Measurements from ENCODE around the gene SUMF1.

The SUMF1 gene

DNA sequence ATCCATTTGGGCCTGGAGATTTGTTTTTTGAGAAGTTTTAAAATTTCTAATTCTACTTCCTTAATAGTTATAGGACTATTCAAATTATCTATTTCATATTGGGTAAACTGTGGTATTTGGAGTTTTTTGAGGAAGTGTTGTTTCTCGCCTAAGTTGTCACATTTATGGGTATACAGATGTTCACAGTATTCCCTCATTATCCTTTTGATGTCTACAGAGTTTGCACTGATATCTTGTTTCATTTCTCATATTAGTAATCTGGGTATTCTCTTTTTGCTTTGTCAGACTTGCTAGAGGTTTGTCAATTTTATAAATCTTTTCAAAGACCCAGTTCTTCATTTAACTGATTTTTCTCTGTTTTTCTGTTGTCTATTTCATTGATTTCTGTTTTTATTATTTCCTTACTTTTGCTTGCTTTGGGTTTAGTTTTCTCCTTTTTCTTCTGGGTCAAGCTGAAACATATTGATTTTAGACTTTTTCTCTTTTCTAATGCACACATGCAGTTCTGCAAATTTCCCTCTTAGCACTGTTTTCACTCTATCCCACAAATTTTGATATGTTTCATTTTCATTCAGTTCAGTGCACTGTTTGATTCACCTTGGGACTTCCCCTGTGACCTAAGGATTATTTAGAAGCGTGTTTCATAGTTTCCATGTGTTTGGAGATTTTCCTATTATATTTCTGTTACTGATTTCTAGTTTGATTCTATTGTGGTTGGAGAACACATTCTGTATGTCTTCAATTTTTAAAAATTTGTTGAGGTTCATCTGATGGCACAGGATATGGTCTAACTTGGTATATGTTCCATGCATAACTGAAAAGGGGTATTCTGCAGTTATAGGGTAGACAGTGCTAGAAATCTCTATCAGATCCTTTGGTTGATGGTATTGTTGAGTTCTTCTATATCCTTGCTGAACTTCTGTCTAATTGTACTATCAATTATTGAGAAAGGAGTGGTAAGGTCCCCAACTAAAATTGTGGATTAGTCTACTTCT, 79.6 kb downstream of the SUMF1 start:
- no peak for DNase-seq (ENCODE audit: low read depth)

DNA sequence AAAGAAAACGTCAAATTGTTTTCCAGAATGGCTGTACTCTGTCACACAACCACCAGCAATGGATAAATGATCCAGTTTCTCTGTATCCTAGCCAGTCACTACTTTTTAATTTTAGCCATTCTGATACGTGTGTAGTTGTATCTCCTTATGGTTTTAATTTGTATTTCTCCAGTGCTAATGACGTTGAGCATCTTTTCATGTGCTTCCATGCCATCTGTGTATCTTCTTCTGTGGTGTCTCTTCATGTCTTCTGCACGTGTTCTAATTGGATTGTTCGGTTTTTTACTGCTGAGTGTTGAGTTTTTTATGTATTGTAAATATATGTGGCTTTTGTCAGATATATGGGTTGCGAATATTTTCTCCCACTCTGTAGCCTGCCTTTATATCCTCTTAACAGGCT, 81.9 kb downstream of the SUMF1 start:
- no peak for DNase-seq (ENCODE audit: low read depth)

DNA sequence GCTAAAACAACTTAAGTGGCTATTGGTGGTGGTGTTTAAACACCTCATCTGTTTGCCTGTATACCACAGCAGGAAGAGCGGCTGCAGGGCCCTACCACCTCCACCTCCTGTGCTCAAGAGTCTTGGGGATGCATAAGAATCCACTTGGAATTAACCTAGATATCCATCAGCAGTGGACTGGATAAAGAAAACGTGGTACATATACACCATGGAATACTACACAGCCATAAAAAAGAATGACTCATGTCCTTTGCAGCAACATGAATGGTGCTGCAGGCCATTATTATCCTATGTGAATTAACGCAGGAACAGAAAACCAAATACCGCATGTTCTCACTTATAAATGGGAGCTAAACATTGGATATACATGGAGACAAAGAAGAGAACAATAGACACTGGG, 87.1 kb downstream of the SUMF1 start:
- no peak for DNase-seq (ENCODE audit: low read depth)

DNA sequence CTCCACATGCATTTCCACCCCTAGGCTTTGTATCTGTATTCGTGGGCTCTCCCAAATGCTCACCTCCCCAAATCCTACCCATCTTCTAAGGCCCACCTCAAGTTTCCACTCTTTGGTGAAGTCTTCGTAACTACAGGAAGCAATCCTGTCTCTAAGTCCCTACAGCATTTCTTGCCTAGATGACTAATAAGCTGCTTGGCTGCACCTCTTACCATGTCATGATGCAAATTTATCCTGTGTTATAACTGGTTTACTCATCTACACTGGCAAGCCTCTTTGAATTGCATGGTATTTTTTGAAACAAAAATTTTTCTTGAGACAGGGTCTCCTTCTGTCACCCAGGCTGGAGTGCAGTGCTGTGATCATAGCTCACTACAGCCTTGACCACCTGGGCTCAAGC, 90.6 kb downstream of the SUMF1 start:
- no peak for DNase-seq (ENCODE audit: low read depth)

DNA sequence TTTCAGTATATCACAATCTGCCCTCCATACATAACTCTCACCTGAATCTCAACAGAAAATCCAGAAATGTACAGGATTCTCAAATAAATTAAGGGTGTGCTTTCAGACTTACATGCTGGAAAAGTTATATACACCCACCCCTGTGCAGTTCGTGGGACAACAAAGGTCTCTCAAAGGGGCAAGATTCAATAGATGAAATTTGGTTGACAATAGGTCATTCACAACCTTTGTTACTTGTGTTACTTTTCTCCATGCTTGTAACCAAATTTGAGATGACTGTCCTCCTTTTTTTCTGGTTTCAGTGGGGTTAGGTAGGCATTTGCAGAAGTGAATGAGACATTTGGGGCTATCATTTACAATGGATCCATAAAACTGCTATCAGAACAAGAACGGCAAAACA, 91.2 kb downstream of the SUMF1 start:
- no peak for DNase-seq (ENCODE audit: low read depth)

DNA sequence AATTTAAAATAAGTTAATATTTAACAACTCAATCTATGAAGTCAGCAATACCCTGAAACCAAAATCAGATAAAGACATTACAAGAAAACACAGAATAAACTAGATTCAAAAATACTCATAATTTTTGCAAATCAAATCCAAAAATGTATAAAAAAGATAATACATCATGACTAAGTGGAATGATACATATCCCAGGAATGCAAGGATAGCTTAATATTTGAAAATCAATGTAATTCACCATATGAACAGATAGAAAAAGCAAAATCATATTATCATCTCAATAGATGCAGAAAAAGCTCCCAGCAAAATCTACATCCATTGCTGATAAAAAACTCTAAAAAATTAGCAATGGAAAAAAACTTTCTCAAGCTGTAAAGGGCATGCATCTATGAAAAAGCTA, 93.4 kb downstream of the SUMF1 start:
- no peak for DNase-seq (ENCODE audit: low read depth)

DNA sequence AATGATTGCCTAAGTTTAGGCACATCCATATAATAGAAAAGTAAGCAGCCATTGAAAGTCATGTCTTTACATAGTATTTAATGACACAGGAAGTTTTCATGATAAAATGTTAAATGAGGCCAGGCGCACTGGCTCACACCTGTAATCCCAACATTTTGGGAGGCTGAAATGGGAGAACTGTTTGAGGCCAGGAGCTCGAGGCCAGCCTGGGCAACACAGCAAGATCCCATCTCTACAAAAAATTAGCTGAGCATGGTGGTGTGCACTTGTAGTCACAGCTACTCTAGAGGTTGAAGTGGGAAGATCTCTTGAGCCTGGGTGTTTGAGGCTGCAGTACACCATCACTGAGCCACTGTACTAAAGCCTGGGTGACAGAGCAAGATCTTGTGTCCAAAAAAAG, 104.5 kb downstream of the SUMF1 start:
- DNase-seq (ENCODE audit: low read depth), result no peak

DNA sequence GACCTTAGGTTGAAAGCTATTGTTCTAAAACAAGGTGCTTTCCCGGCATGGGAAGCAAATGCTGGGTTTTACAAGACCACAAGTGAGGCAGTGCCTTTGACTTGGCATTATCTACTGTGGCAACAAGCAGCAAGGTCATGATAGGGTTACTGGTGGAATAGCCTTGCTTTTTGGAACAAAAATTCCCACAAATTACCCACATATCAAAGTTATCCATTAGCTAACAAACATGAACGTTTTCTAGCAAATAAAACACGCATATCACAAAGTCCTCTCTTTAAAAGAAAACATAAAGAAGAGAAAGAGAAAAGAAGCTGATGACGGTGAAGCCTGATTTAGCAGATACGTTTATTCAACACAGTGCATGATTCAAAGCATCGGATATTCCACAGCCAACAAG, 106.3 kb downstream of the SUMF1 start:
- no peak for DNase-seq (ENCODE audit: low read depth)

DNA sequence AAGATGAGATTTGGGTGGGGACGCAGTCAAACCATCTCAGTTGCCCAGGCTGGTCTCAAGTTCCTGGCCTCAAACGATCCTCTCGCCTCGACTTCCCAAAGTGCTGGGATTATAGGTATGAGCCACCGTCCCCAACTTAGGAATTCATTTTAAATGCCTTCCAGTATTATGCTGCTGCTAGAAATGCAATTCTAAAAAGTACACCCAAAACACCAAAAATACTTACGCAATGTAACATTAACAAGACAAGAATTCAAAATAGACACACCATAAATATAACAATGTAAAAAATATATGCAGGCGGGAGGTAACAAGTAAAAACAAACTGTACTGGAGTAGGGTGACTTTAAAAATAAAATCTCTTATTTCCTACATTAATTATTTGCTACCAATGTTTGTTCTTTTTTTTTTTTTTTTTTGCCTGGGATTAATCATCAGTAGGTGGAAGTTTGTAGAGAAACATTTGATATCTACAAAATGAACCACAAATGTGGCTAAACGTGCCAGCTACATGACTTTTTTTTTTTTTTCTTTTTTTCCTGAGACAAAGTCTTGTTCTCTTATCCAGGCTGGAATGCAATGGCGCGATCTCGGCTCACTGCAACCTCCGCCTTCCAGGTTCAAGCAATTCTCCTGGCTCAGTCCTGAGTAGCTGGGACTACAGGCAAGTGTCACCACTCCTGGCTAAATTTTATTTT, 107.1 kb downstream of the SUMF1 start:
- DNase-seq (ENCODE audit: low read depth), result no peak

DNA sequence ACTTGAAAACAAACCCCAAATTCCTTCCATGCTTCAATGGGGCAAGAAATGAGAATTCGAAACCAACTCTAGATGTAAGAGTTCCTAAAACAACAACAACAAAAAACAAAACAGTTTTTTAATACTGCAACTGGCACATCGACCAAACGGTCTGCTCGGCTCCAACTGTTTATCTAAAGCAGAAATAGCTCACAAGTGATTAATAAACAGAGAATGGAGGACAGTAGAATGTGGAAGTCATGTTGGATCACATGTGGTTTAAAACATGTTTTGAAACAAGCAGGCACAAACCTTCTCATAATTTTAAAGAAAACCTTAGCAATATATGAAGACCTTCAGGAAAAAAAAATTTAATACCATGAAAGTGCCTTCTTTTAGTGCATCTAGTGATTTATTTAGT, 108.8 kb downstream of the SUMF1 start:
- DNase-seq (ENCODE audit: low read depth), result no peak

DNA sequence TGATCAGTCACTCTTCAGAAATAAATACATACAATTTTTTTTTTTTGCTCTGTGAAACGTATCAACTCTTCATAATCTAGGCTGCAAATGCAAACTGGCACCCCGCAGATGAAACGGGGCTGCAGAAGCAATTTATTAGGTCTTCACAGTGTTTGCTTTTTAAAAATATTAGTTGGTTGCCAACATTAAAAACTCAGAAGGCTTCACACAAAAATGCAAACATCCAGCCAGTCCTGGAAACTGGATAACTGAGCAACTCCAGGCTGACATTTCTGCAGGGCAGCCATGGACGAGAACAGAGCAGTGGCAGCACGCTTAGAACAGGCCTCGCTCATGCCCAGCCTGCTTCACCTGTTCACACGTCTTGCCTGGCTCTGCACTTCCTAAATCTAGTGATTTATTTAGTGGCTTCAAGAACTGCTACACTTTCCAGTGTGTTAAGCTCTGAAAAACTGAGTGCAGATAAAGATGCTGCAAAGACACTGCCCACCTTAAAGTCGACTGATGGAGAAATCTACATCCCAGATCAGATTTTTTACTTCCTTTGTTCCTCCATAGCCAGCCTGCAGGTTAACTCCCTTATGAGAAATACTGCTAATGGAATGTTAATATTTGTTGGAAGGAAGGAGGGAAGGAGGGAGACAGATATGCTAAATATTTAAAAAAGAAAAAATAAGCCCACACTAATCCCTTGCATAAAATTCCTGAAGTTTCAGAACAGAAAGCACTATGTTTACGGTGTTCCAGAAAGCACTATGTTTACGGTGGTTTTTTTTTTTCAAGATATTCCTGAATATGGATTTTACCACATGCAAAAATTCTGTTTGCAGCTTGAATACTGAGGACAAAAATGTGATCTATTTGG, 110.3 kb downstream of the SUMF1 start:
- no peak for DNase-seq (ENCODE audit: low read depth)

DNA sequence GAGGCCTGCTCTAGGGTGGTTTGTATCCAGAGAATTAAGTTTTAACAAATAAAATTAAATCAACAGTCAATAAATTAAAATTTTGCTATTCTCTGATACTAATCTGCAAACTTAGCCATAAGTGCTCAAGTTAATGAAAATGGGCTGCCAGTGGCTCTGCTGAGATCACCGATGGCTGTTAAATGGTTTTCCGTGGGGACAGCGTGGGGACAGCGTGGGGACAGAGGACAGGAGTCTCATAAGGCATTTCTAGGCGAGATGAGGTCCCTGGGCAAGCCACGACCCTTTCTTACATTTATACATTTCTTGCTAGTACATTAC, 110.9 kb downstream of the SUMF1 start:
- DNase-seq (ENCODE audit: low read depth), result no peak

DNA sequence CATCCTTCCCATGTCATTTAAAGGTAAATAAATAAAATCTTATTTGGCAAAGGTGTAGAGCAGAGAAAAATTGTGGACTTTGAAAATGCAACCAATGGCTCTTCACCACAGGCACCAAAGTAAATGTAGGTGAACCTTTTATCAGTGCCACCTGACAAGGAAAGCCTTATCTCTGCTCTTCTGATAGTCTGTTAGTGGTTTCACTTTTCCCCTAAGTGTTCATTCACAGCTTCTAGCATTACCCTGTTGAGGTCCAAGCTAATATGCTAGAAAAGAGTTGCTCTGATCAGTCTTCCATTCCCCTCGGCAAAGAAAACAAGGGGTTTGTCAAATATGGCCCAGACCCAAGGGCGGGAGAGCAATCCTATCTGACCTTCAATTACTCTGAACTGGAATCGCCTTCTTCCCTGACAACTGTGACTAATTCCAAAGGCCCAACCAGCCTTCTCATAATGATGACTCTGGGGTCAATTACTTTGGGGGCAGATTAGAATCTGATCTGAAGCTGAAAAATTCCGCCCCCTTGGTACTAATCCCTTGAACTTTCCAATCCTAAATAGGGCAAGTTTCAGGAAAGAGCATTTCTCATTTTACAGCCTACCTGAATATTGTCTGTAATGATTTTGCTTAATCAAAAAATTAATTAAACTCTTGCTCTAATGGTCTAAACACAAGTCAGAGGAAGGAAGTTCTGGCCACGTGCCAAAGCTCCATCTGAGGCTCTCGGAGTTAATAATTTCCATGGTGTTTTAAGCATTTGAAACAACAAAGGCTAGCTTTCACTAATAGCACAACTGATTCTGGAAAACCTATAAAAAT, 111.5 kb downstream of the SUMF1 start:
- no peak for DNase-seq (ENCODE audit: low read depth)

DNA sequence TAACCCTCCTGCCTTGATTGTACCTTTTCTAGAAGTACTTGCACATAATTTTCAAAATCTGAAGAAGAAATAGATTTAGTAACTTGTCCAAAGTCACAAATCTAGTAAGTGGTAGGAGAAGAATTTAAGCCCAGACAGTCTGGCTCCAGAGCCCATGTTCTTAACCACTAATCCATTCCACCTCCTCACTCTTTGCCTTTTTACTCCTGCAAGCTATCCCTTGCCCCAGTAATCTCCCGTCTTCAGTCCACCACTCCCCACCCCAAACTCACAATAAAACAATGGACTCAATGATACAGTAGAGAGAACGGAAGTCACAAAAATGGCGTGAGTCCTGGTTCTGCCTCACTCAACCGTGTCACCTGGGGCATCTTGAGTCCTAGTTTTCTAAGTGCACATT, 115.2 kb downstream of the SUMF1 start:
- no peak for DNase-seq (ENCODE audit: low read depth)

DNA sequence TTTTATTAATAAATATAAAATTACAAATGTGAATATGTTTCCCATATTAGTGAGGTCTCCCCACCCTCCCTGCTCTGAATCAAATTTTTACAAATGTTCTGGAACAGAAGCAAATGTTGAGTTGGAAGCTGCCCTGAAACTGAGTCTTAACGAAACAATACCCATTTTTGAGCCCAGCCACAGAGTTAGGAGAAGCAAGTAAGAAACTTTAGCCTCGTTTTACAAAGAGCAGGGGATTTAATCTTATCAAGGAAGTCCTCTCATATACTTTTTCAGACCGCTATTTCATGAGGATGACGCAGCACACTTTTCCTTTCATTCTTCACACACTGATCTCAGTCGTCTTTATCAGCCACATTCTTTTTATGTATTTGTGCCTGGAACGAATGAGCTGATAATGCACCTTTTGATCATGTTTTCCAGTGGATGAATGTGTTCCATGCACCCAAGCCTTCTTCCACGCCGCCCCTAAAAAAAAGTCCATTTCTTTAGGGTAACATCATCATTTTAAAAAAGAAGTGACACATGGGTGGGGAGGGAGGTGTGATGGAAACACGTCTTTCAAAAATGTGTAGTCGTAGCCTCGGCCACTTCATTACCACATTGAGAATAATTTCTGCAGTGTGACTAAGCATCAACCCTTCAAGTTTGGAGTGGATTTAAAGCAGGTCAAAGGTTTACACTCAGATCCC, 115.8 kb downstream of the SUMF1 start:
- DNase-seq (ENCODE audit: low read depth), result no peak

DNA sequence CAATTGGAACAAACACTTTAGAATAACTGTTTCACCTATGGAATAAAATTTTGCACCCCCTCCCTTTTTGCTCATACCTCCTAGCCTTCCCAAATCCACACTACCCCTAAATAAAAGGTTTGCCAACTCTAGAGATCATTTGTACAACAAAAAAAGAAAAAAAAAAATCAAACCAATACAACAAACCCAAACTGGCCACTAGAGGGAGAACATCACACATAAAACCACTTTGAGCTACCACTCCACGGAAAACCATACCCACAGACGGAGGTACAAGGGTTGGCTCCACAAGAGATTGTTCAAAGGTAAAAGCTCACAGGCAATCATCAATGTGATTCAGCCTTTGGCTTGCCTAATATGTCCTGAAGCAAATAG, 116.3 kb downstream of the SUMF1 start:
- no peak for DNase-seq (ENCODE audit: low read depth)

DNA sequence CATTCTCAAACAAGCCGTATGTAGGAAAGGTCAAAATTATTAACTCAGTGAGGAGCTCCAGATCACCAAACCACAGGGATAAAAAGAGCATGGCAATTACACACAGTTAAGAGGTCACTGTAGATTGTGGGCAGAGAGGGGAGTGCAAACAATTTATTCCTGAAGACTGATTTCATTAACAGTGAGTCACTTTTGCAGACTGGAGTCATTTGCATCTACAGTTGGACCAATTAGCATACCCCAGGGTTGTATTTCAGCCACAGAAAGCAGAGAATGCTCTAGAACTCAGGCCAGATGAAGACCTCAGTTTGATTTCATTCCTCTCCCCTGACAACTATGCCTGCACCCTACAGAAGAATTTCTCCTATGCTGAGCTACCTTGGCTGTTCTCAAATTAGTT, 123.8 kb downstream of the SUMF1 start:
- DNase-seq (ENCODE audit: low read depth), result no peak

DNA sequence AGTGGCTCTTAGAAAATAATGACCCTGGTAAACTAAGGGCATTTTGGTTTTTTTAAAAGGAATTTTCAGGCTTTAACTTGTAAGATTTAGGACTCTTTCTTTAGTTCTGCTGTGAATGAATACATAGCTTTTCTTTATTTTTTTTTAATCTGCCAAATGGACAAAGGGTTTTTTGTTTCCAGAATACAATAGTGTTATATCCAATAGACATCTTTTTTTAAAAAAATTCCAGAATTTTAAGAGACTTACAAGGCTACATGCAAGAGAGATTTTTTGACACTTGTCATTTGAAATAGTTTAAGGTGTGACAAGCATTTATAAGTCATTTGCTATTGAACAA, 125.8 kb downstream of the SUMF1 start:
- DNase-seq (ENCODE audit: low read depth), result no peak

DNA sequence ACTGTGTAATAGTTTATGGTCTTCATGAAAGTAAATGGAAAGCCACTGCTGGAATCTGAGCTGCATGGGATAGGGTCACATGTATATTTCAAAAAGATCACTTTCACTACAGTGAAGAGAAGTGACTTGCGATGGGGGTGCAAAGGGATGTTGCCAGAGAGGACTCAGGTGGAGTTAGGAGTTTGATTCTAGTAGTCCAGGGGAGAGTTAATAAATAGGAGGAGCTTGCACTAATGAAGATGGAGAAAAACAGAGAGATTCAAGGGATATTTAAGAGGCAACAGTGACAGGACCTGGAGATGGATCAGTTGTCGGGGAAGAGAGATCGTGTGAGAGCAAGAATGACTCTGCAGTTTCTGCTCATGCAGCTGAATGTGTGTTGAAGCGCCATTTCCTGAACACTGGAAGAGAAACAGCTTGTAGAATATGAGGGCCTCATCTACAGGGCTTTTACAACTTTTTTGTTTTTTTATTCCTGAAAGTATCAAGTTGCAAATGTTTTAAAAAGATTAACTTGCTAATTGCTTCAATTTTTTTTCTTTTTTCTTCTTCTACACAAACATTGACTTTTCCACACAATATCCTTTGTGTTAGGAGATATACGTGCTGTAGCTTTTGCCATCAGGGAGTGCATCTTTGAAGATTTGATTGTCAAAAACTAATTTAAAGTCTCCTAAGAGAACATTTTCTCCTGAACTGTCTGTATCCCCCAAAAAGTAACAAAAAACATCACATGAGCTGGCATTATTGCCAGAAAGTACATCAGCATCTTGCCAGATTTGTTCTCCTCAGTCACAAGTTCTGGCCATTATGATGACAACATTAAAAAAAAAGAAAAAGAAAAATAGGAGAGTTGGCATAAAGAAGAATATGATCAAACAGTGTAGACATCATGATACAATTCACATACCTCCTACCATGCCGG, 126.4 kb downstream of the SUMF1 start:
- no peak for DNase-seq (ENCODE audit: low read depth)

DNA sequence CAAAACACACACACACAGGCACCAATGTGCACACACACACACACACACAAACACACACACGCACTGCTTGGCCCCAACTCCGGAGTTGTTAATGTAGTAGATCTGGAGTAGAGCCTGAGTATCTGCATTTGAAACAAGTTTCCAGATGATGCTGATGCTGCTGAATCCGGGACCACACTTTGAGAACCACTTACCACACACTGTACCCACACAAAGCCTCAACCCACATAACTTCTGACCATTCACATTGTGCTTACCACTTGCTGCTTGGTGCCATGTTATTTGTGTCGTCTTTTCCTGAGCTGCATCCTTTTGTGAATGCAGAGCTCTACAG, 127.0 kb downstream of the SUMF1 start:
- no peak for DNase-seq (ENCODE audit: low read depth)

All from stimulated activated CD8-positive, alpha-beta memory T cell treated with anti-CD3 and anti-CD28 coated beads, Interleukin-7, amount 100 ng/mL, for 24 hours (primary cell).